NCI-H2227 (cell line): ENCODE measurements around the gene GABRB1.

Experiments
- DNase-seq: peaks from one replicate; lab custom pipeline; 2025; ENCODE audit not compliant: unreplicated experiment; lab: John Stamatoyannopoulos, UW

GABRB1 gene

DNA sequence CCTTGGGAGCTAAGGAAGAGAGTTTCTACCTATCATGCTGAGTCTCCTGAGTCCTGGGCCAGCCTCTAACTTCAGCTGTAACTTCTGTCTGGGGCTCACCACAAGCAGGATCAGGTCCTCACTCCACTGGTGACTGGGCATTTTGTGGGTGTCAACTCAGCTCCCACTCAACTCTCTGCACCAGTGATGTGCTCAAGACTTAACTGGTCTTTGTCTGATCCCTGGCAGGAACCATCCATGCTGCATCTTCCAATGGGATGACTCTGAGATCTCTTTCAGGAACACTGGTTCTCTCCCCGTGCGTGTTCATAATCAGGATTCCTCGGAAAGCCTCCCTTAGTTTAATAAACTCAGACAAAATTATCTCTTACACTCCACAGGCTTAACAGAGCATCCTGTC is 349.8 kb downstream of the GABRB1 start:
- DNase-seq = no peak

DNA sequence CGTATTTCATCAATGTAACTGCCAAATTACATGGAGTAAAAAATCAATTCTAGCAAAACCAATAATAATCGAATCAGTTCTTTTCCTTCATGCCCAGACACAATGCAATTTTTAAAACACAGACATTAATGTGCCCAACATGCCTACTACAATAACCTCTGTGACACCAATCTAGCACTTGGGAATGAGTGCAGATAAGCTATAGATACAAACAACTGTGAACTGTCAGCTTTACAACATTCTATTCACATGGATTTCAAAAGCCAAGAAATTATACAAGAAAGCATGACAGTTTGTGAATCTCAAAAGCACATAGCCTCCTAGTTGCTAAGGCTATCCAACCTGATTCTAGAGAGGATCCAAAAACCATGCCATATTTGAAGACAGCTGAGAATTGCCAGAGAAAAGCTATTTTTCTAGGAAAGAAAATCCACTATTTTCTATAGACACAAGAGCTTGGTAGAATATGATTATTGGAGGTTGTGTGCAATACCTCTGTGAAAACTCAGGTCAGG is 351.5 kb downstream of the GABRB1 start:
- no peak for DNase-seq

DNA sequence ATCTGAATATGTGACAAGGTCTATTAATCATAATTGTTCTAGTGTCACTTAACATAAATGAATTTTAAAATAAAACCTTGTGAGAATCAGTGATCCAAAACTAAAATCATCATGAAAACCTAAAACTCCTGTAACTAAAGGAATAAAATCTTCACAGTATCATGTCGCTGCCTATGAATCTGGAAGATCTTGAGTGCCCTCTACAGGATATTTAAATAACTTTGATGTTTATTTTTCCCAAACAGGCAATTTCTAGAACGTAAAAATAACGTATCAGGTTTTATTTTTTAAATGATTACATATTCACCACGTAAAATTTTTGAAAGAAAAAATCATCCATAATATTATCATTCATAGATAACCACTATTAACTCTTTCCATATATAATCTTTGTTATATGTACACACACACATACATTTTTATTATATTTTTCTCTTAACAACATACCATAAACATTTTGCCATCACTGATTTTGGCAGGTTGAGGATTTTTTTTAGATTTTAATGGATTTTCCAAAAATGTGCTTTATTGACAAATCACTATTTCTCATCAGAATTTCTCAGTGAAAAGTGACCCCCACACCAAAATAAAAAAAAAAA is 352.6 kb downstream of the GABRB1 start:
- peak; percentile 2 for DNase-seq

DNA sequence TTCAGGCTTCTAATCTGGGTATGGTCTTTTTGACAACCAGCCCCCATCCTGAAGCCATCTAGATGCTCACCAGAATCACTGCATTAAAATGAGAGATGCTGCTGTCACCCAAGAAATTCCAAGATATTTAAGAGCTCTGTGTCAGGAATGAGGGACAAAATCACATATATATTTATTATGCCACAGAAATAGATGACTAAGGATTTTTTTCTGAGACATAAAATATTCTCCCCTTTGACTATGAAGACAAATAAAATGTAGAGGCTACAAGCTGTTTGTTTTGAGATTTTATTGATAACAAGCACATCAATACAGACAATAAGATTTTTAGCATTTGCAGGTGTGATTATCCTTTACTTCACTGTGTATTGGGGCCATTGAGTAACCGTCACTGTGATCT is 354.8 kb downstream of the GABRB1 start:
- DNase-seq = no peak

DNA sequence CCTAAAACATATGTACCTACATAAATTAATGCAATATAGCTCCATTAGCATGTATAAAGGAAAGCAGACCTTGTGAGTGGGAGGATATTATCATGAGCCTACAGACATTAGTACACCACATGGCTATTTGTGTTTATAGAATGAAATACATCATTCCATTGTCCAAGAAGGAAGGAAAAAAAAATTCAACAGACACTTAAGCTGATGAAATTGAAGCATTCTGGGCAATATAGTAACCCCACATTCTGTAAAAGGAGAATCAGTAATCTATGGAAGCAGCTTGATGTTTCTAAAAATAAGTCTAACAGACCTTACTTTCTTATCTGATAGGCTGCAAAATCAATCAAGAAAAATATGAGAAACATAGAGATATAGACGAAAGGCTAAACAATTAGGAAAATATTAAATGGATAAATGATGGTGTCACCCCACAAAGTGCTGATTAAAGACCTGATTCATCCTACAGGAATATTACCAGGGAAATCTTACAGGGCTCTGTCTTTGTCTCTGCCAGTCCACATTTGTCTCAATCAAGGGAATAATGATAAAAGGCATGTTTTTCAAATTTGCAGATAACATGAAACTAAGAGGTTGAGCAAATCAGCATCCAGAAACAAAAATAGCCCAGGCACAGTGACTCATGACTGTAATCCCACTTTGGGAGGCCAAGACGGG is 355.3 kb downstream of the GABRB1 start:
- DNase-seq = no peak

DNA sequence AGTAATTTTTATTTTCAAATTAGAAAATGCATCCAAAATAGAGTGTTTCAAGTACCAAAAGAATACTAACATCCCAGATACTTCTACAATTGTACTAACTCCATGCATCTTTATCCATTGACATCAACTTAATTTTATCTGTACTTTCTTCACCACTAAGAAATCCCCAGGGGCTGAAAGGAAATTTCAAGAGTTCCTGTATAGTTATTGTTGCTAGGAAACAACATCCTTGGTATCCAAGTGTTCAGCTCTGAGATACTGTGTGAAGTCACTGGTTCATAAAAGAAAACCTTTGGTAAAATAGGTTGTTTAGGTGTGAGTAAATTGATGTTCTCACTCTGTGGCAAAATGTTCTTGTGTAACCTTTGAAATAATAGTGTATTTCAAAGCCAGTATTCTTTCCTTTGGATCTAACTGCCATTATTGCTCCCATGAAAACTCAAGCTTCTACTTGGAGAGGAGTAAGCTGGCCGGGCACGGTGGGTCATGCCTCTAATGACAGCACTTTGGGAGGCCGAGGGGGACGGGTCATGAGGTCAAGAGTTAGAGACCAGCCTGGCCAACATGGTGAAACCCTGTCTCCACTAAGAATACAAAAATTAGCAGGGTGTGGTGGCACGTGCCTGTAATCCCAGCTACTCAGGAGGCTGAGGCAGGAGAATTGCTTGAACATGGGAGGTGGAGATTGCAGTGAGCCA is 359.2 kb downstream of the GABRB1 start:
- no peak for DNase-seq

DNA sequence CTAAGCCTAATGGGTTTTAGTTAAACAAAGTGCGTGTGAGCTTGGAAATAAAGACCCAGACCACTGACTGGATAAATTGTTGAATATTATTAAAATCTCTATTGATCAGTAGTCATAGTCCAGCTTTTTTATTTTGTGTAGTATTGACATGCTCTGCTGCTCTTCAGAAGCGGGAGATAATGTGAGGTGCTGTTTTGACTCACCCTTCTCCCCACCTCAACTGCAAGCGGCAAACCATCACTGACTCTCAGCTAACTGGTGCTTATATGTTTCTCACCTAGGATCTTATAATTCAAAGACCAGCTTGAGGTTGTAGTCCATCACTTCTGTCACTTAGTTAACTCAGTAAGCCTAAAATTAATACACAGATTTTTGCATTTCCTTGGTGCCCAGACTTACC is 359.9 kb downstream of the GABRB1 start:
- no peak for DNase-seq

DNA sequence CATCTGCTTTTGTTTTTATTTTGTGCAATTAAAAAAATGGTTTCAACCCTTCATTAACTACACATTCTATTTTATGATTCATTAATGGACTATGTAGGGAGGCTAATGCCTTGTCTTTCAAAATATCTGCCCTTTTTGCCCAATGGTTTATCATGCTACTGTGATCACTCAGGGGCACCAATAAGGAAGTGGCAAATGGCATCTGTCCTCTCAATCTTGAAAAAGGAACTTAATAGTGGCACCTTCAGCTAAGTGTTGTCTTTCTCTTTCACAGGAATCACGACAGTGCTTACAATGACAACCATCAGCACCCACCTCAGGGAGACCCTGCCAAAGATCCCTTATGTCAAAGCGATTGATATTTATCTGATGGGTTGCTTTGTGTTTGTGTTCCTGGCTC is 375.0 kb downstream of the GABRB1 start:
- DNase-seq = no peak

DNA sequence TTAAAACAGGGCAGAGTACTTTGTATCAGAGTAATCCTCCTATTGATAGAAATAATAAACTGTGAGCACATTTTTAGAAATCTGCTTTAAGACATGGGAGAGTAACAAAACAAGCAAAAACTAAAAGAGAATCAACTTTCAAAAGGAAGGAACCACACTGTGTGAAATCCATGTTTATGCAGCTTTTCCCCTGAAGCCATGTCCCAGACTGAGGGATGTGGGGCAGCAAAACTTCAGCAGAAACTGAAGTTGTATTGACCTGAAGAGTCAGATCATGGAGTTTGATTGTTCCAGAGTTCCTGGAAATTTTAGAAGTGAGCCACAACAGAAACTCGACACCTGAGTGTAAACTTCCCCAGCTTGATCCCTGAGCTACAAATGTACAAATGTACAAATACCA is 378.9 kb downstream of the GABRB1 start:
- no peak for DNase-seq

DNA sequence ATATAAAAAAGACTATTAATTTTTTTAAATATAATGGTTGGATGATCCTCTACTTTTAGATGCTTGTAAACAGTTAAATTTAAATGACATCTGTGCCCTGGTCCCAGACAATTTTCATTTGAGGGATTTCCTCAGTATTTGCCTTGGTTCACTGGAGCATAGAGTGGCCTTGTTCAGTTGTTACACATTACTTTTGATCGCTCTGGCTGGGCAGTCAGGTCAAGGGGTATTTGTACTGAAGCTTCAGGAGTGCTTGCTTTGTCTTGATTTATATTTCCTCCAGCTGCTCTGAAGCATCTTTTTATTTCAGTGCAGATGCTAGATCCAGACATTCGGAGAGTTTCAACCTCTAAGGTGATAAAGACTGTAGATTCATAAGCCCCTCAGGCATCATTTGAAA is 382.2 kb downstream of the GABRB1 start:
- DNase-seq = no peak

DNA sequence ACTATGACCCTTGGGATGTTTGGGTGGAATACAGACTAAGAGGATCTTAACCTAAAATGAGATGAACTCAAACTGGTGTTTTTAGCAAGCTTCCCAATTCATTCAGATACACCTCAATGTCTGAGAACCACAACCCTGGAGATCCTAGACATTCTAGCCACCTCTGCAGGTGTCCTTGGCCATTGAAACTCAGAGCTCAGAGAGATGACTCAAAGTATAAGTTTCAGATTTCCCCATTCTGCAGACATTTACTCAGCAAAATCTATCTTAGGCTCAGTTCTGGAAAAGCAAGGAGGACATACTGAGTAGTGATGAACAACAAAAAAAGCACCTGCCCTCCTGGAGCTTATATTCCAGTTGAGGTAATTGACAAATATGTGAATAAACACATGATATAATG is 384.4 kb downstream of the GABRB1 start:
- DNase-seq = no peak

DNA sequence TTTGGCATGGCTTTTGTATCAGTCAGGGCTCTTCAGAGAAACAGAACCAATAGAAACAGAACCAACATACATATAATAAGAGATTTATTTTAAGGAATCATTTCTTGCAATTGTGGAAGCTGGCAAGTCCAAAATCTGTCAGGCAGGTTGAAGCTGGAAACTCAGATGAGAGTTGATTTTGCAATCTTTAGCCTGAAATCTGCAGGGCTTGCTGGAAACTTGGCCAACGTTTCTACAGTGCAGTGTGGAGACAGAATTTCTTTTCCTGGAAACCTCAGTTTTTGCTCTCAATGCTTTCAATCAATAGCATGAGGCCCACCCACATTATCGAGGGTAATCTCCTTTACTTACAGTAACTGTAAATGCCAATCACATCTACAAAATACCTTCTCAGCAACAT is 386.8 kb downstream of the GABRB1 start:
- no peak for DNase-seq

DNA sequence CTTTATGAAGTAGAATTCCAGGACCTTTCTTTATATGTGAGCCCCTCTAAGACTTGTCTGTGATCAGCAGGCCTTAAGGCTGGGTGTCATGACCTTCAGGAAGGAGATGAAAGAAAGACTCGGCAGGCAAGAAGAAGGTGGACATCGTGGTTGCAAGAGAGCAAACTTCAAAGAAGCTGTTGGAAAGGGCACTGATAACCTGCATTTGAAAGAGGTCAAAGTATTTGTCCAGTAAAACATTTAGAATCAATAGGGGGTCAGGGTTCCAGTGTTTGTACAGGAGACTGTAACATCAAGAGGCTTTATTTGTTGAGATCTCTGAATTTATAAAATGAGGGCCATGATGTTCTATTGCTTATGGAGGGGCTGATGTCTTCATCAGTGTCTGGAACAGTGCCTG is 387.9 kb downstream of the GABRB1 start:
- DNase-seq = no peak

DNA sequence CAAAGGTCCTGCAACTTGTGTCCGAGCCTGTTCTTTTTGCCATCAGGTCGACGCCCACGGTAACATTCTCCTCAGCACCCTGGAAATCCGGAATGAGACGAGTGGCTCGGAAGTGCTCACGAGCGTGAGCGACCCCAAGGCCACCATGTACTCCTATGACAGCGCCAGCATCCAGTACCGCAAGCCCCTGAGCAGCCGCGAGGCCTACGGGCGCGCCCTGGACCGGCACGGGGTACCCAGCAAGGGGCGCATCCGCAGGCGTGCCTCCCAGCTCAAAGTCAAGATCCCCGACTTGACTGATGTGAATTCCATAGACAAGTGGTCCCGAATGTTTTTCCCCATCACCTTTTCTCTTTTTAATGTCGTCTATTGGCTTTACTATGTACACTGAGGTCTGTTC is 394.3 kb downstream of the GABRB1 start:
- no peak for DNase-seq

DNA sequence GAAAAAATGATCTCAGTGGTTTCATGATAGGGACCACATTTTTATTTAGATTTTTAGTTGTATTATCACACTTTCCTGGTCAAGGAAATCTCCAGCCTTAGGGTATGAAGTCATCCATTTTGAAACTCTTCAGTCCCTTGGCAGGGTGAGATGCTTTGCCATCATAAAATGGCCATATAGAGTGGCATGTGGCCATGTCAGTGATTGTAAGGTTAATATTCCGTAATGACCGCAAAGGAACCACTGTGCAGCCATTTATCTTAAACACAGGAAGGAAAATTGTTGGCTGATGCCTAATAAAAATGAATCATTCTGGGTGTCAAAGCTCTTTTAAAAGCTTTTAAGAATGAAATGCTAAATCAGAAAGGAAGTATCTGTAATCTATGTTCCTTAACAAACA is 396.6 kb downstream of the GABRB1 start:
- DNase-seq = no peak

DNA sequence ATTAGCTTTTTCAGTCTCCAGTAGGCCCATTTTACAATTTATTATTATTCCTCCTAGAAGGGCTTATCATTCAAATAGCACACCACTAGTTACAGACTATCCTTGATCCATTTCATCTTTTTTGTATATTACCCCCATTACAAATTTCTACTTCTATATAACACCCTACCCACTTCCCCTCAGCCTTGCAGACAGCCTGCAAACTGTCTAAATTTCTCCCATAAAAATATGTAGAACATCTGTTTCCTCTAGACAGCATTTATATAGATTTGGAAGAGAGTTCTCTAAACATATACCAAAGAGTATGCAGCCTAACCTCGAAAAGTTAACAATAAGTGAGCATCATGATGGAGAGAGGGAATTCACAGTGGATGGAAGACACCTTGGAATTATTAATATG is 401.4 kb downstream of the GABRB1 start:
- DNase-seq = no peak

DNA sequence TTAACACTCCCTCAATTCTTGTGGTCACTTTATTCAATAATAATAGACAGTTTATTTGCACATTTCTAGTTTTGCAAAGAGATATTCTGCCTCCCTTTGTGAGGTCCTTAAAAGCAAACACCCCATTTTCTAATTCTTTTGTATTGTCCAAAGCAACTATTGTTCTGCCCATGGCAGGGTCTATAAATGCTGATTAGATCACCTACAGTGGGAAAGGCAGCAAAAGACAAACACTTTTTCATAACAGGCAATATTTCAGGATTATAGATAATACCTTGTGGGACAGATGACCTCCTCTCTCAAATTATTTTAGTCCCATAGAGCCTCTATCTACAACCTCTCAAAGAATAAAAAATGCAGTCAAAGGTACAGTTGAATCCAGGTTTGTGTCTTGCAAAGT is 403.6 kb downstream of the GABRB1 start:
- DNase-seq = no peak

DNA sequence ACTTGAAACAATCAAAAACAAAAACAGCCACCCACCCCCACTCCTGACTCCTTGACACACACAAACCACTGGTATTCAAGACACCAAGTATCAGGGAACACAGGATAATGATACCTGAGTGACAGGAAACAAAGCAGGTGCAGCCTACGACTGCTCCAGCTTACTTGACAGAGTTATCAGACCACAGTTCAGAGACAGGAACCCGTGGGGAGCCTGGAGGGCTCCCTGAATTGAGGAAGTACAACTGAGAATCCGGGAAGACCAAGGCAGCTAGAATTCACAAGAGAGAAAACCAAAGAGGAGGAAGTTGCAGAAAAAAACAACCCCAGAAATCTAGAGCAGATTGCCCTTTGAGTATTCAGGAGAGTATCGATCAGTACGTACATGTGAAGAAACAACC is 411.6 kb downstream of the GABRB1 start:
- DNase-seq = no peak

DNA sequence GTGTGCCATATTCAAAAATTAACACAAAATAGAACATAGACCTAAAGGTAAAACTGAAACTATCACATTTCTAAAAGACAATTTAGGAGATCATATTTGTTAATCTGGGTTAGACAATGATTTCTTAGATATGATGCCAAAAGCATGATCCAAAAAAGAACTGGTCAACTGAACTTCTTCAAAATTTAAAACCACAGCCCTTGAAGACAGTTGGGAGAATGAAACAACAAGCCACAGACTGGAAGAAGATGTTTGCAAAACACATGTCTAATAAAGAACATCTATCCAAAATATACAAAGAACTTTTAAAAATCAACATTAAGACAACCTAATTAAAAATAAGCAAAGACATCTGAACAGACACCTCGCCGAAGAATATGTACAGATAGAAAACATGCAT is 412.7 kb downstream of the GABRB1 start:
- no peak for DNase-seq

DNA sequence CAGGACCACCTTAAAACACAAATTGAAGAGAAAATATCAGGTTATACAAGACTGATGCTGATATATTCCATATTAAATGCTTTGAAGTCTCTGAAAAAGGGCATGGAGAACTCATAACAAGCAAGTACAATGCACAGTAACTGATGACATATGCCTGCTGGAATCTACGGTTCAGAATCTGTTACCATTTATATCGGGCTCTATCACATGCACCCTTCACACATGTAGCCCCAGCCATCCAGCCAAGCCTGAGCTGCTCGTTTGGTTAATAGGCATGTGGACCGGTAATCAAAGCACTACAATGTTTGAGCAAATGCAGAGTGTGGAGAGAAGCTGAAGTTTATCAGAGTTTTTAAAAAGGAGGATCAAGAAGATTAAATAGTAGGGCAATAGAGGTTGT is 420.3 kb downstream of the GABRB1 start:
- DNase-seq = no peak

DNA sequence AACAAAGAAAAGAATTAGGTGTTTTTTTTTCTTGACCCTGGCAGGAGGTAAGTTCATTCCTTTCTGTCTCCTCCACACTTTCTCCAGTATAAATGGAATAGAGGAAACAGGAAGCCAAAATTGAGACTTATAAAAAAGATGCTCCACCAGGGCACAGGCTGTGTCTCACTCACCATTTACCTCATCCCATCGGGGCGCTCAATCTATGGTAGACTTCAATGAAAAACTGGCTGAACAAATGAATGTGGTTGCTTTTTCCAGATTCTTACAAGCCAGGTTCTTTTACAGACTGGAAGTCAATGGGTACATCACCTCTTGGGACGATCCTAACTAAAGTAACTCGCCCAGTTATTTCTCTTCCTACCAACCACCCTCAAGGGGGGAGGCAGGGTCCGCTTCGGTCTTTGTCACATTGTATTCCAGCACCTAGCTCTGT is 431.4 kb downstream of the GABRB1 start:
- DNase-seq = no peak

DNA sequence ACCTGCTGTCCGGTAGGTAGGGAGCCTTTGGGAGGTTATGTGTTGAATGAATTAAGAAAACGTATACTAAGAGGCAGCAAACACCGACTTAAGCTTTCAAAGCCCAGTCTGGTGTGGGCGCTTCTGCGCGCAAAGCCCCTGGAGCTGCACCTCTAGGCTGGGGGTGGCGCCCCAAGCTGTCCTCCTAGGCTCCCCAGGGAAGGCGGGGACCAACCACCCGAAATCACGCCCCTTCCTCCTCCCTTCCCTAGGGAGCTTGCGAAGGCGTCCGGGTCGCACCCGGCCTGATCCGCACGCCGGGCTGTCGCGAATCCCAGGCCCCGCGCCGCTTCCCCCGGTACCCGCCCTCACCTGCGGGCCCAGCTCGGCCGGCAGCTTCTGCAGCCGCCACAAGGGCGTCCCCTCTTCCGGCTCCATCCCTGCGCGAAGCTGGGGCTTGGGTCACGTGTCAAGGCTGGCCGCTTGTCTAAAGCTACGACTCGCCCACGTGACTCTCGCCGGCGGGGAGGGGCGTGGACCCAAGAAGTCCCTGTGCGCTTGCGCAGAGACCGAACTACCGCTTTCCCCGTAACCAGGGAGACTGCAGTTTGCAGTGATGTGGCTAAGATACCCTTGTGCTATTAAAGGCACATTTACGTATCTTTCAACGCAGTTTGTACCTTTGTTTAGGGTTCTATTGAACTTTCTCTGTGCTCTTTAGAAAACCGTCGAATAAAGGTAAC is 432.0 kb downstream of the GABRB1 start, which contains the start of gene COMMD8:
COMMD8 (minus strand) TSS at position 468 of the 722 bp plus-strand sequence; CDS start at position 417, 51 bp downstream.
- peak; percentile 96 for DNase-seq
